Measurements from ENCODE around the gene TMEM131L.

Gene TMEM131L

DNA sequence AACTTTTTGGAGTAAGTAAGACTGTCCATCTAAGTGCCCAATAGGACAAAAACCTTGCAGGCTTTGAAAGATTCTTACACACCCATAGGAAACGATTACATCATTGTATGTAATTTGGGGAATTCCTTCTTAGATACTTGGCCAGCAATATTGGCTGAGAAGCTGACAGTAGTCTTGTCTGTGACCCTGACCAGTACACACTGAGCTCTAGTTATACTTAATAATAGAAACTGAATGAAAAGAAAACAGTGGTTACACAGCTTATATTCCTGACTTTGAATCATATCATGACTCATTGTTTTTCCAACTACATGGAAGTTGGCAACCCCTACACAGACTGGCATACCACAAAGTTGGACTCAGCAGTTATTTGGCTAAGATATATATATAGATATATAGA, 210.8 kb downstream of the TMEM131L start:
- TF ChIP-seq, protein P1, sequence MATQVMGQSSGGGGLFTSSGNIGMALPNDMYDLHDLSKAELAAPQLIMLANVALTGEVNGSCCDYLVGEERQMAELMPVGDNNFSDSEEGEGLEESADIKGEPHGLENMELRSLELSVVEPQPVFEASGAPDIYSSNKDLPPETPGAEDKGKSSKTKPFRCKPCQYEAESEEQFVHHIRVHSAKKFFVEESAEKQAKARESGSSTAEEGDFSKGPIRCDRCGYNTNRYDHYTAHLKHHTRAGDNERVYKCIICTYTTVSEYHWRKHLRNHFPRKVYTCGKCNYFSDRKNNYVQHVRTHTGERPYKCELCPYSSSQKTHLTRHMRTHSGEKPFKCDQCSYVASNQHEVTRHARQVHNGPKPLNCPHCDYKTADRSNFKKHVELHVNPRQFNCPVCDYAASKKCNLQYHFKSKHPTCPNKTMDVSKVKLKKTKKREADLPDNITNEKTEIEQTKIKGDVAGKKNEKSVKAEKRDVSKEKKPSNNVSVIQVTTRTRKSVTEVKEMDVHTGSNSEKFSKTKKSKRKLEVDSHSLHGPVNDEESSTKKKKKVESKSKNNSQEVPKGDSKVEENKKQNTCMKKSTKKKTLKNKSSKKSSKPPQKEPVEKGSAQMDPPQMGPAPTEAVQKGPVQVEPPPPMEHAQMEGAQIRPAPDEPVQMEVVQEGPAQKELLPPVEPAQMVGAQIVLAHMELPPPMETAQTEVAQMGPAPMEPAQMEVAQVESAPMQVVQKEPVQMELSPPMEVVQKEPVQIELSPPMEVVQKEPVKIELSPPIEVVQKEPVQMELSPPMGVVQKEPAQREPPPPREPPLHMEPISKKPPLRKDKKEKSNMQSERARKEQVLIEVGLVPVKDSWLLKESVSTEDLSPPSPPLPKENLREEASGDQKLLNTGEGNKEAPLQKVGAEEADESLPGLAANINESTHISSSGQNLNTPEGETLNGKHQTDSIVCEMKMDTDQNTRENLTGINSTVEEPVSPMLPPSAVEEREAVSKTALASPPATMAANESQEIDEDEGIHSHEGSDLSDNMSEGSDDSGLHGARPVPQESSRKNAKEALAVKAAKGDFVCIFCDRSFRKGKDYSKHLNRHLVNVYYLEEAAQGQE (IDR thresholded peaks at IDR 0.05; ENCODE audit: low read depth) = no peak
- TF ChIP-seq TCF12 (IDR thresholded peaks at IDR 0.05; ENCODE audit: low read depth) (no peak), ZBTB7A (IDR thresholded peaks at IDR 0.05; ENCODE audit: low read depth) (no peak), TAF1 (IDR thresholded peaks at IDR 0.05; ENCODE audit: low read depth) (no peak), EGR1 (IDR thresholded peaks at IDR 0.05) (no peak), RAD21 (IDR thresholded peaks at IDR 0.05; ENCODE audit: low read depth) (no peak), NFIC (IDR thresholded peaks at IDR 0.05) (no peak), EP300 (IDR thresholded peaks at IDR 0.05; ENCODE audit: borderline replicate concordance) (no peak), CEBPB (IDR thresholded peaks at IDR 0.05) (no peak), FOXM1 (IDR thresholded peaks at IDR 0.05; ENCODE audit: borderline replicate concordance, low read depth) (no peak), YY1 (IDR thresholded peaks at IDR 0.05; ENCODE audit: low read depth) (no peak), CREB1 (IDR thresholded peaks at IDR 0.05; ENCODE audit: low read depth) (no peak), TEAD4 (IDR thresholded peaks at IDR 0.05) (no peak)
- TF ChIP-seq, protein P2, sequence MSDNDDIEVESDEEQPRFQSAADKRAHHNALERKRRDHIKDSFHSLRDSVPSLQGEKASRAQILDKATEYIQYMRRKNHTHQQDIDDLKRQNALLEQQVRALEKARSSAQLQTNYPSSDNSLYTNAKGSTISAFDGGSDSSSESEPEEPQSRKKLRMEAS (IDR thresholded peaks at IDR 0.05) = no peak
- TF ChIP-seq, protein P3, sequence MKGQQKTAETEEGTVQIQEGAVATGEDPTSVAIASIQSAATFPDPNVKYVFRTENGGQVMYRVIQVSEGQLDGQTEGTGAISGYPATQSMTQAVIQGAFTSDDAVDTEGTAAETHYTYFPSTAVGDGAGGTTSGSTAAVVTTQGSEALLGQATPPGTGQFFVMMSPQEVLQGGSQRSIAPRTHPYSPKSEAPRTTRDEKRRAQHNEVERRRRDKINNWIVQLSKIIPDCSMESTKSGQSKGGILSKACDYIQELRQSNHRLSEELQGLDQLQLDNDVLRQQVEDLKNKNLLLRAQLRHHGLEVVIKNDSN (IDR thresholded peaks at IDR 0.05) = no peak

DNA sequence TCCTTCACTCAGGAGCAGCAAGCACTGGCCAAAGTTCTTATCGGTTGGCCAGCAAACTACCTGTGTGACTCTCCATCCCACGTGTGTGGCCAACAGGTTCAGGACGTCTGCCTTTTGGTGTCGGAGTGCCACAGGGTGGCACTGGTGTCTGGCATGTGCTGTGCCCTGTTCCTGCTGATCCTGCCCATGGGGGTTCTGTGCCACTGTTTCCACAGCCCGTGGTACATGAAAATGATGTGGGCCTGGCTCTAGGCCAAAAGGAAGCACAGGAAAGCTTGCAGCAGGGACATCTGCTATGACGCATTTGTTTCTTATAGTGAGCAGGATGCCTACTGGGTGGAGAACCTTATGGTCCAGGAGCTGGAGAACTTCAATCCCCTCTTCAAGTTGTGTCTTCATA, 213.3 kb downstream of the TMEM131L start:
- no peak for TF ChIP-seq EGR1 (IDR thresholded peaks at IDR 0.05)
- TF ChIP-seq EP300 (IDR thresholded peaks at IDR 0.05; ENCODE audit: borderline replicate concordance) = no peak
- TF ChIP-seq CEBPB (IDR thresholded peaks at IDR 0.05) = no peak
- TF ChIP-seq TAF1 (IDR thresholded peaks at IDR 0.05; ENCODE audit: low read depth) = no peak
- no peak for TF ChIP-seq ZBTB7A (IDR thresholded peaks at IDR 0.05; ENCODE audit: low read depth)
- TF ChIP-seq RAD21 (IDR thresholded peaks at IDR 0.05; ENCODE audit: low read depth) = no peak
- no peak for TF ChIP-seq TCF12 (IDR thresholded peaks at IDR 0.05; ENCODE audit: low read depth)
- no peak for TF ChIP-seq NFIC (IDR thresholded peaks at IDR 0.05)
- no peak for TF ChIP-seq TEAD4 (IDR thresholded peaks at IDR 0.05)
- TF ChIP-seq, protein P3 (IDR thresholded peaks at IDR 0.05) = no peak
- no peak for TF ChIP-seq FOXM1 (IDR thresholded peaks at IDR 0.05; ENCODE audit: borderline replicate concordance, low read depth)
- TF ChIP-seq, protein P2 (IDR thresholded peaks at IDR 0.05) = no peak
- TF ChIP-seq, protein P1 (IDR thresholded peaks at IDR 0.05; ENCODE audit: low read depth) = no peak
- TF ChIP-seq YY1 (IDR thresholded peaks at IDR 0.05; ENCODE audit: low read depth) = no peak

DNA sequence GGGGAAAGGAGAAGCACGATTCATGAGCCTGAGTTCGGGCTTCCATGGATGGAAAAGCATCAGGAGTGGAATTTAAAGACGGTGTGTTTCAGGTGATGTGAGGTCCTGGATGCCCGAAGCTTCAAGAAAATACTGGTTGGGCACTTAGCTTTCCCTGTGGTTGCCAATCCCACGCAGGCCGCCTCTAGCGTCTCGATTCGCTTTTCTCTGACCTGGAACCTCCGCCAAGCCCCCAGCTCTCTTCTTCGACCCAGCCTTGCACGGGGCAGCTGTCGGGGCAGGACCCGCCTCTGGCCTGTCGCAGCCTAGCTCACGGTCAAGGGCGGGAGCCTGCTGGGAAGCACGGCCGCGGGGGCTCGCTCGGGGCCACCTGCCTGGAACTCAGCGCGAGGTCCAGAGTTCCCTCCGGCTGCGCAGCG, 217.6 kb downstream of the TMEM131L start:
- no peak for TF ChIP-seq FOXM1 (IDR thresholded peaks at IDR 0.05; ENCODE audit: borderline replicate concordance, low read depth)
- TF ChIP-seq, protein P2 (IDR thresholded peaks at IDR 0.05) = peak; percentile 96; the same call in 1 of the 2 replicates
- no peak for TF ChIP-seq EGR1 (IDR thresholded peaks at IDR 0.05)

DNA sequence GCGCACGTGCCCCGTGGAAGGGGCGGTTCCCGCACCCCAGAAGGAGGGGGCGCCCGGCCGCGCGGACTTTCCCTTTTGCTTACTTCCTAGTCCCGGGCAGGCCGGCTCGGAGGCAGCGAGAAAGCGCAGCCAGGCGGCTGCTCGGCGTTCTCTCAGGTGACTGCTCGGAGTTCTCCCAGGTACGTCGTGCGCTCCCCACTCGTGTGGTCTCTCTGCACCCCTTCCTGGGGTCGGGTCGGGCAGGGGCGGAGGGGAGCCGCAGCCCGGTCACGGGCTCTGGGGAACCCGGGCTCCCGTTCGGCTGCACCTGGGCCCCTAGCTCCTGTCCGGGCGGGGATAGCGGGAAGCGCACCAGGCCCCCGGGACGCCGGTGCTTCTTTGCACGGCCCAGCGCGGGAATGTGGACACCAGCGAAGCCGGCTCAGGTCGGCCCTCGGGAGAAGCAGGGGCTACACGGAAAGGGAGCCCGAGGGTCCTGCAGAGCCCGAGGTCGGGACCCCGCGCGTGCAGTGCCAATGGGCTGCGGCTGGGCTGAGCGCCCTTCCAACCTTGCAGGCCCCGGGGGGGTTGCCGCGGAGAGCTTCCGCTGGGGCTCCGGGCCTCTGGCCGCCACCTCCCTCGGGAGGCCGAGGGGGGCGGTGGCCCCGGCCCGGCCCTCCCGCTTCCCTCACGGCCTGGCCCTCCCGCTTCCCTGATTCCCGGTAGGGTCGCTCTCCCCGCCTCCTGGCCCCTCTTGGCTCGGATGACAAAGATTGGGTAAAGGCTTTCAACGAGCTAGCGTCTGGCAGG, 218.2 kb downstream of the TMEM131L start, which contains the start of gene TLR2:
TLR2 (plus strand) TSS at position 99 of the 789 bp plus-strand sequence. CDS start 18,628 bp downstream, outside the sequence.
- TF ChIP-seq, protein P3 (IDR thresholded peaks at IDR 0.05) = peak; percentile 79
- TF ChIP-seq ZBTB7A (IDR thresholded peaks at IDR 0.05; ENCODE audit: low read depth) (peak; percentile 74), TEAD4 (IDR thresholded peaks at IDR 0.05) (no peak), TAF1 (IDR thresholded peaks at IDR 0.05; ENCODE audit: low read depth) (no peak), EGR1 (IDR thresholded peaks at IDR 0.05) (no peak)
- TF ChIP-seq, protein P2 (IDR thresholded peaks at IDR 0.05) = peak; percentile 65

DNA sequence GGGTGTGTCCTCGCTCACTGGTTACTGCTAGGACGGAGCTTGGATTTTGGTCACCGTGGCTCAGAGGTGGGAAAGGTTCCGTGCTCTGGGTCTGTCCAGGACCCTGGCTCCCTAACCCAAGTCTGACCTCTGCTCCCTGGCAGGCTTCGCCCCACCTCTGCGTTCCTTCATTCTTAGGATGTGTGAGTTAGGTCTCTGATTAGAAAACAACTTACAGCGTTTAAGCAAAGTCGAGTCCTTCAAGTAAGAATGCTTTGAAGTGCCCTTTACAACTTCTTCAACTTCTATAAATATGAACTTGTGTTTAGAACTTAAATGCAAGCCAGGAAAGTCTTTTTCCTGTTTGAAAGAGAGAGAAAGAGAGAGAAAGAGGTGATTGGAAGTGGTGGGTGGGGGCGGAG, 218.8 kb downstream of the TMEM131L start:
- TF ChIP-seq CREB1 (IDR thresholded peaks at IDR 0.05; ENCODE audit: low read depth) (no peak), TCF12 (IDR thresholded peaks at IDR 0.05; ENCODE audit: low read depth) (no peak), ZBTB7A (IDR thresholded peaks at IDR 0.05; ENCODE audit: low read depth) (no peak), YY1 (IDR thresholded peaks at IDR 0.05; ENCODE audit: low read depth) (no peak), NFIC (IDR thresholded peaks at IDR 0.05) (no peak), EP300 (IDR thresholded peaks at IDR 0.05; ENCODE audit: borderline replicate concordance) (no peak), RAD21 (IDR thresholded peaks at IDR 0.05; ENCODE audit: low read depth) (no peak)
- TF ChIP-seq, protein P2 (IDR thresholded peaks at IDR 0.05) = no peak

Measured in Ishikawa (cell line).